Stimulated activated CD4-positive, alpha-beta T cell treated with anti-CD3 and anti-CD28 coated beads, Interleukin-2, amount 100 ng/mL, for 24 hours (primary cell): ENCODE results near the gene PFKFB4.
A peak's percentile ranks its signal among the peaks of the same experiment; 100 is the strongest.

Source experiments
- DNase-seq, 2 donors: peaks; one replicate each; pipeline ENCODE4 v3.0.0-alpha.2; 2020

The PFKFB4 gene

DNA sequence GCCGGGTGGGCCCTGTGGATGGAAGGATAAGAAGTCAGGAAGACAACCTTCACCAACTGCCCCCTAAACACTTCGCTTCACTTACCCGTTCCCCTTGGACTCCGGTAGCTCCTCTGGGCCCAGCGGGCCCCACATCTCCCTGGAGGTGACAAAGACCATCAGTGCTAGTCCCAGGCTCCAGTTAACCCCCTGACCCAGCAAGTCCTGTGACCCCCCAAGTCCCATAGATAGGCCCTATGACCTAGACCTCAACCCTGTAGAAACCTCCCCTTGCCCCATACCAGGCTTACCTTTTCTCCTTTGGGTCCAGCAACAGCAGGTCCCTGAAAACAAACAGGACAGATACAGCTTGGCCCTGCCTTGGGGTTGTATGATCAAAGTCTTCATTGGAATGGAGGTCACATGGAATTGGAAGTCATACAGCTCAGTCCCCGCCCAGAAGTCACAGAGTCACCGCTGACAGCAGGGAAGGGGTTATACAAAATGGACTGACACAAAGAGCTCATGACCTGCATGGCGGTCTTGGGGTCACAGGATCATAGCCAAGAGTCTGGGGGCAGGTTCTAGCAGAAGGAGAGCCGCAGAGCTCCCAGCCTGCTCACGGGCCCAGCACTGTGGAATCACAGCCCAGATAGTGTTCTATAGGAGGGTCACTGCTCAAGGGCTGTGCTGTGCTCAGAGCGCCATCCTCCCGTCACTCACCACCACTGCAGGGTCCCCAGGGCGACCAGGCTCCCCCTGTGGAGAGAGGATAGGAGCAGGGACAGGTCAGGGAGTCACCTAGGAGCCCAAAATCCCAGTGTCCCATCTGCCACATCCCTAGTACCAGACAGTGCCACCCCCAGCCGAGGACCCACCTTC, 25.2 kb upstream of the PFKFB4 start:
- no peak for DNase-seq

DNA sequence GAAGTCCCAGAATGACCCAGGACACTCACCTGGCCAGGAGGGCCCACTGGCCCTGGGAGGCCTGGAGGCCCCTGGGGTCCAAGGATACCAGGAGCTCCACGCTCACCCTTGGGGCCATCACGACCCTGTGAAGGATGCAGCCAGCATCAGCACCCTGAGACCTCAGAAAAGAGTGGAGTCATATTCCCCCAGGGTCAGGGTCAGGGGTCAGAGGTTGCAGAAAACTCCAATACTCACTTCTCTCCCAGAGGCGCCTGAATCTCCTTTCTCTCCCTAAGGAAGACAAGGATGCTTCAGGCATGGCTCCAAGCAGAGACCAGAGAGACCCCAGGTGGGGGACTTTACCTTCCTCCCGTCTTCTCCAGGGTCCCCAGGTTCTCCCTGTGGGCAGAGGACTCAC, 20.0 kb upstream of the PFKFB4 start:
- no peak for DNase-seq

DNA sequence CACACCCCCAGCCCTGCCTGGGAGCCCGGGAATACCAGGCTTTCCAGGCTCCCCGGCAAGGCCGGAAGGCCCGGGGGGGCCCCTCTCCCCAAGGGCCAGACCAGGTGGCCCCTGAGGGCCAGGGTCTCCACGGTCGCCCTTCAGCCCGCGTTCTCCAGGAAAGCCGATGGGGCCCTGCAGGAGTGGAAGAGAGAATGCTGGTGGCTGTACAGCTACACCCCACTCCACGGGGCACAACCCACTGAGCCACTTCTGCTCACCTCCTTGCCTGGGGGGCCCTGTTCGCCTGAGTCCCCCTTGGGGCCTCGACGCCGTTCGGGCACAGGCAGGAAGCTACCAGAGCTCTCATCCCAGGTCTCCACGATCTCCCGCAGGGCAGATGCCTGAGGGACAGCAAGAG, 18.8 kb upstream of the PFKFB4 start:
- no peak for DNase-seq

DNA sequence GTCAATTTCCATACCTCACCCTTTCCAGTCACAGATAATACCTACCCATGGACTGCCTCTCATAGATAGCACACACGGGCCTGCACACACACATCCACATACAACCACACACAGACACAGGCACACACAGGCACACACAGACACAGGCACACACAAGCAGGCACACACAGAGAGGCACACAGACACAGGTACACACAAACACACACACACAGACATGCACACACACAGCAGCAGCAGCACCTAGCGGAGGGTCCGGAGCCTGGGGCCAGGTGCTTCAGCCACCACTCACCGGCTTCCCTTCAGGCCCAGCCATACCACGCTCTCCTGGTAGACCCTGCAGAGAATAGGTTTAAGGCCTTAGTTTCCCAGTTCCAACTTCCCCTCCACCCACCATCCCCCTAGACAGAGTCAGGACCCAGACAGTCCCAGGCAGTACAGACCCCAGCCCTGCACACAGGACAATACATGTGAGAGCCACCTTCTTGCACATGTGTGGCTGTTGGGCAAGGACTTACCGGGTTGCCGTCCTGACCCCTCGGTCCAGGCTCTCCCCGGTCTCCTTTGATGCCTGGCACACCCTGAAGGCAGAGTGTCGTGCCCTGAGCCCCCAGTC, 17.5 kb upstream of the PFKFB4 start:
- no peak for DNase-seq

DNA sequence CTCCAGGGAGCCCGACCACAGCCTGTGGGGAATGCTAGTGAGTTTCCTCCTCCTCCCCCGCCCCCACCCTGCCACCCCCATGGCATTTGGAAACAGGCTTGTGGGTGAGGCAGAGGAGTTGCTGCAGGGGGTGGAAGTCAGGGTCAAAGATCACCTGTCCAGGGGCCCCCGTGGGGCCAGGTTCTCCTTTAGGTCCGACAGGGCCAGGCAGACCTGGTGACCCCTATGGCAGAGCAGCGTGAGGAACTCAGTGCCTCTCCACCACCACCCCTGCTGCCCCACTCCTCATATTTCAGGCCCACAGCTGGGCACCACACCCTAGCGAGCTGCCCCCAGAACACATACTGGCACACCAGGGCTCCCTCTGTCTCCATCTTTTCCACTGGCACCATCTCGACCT, 15.9 kb upstream of the PFKFB4 start:
- no peak for DNase-seq

DNA sequence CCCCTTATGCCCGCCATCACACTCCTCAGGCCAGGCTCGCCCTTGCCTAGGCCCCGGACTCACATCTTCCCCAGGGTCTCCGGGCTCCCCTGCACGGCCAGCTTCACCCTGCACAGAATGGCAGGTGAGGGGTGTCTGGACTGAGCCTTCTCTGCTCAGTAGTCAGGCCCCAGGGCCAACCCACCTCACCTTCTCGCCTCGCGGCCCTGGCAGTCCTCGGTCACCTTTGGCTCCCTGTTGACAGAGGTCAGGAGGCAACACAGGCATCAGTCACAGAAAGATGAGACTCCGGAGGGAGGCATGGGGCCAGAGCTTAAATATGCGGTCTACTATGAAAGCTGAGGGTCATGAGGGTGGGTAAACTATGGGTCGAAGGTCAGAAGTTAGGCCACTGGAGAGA, 15.3 kb upstream of the PFKFB4 start:
- no peak for DNase-seq

DNA sequence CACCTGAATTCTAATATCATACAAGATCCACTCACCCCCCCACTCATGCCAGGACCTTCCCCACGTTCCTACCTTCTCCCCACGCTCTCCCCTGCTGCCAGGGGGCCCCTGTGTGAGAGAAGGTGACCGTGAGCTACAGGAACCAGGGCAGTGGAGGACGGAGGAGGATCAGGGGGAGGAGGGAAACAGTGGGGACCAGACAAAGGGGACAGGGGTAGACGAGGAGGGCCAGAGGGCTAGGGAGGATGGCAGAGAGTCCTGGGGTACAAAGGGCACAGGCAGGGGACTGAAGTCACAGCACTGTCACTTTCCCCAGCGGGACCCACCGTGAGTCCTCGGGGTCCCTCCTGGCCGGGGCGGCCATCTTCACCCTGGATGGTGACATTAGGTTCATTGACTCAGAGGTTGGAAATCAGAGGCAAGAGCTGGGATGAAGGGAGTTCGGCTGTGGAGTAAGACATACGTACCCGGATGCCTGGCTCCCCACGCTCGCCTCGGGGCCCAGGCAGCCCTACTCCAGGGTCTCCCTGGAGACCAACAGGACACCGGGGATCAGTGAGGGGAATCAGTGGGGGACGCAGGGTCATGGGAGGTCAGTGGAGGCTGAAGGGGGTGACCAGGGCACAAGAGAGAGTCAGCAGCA, 13.3 kb upstream of the PFKFB4 start:
- no peak for DNase-seq

DNA sequence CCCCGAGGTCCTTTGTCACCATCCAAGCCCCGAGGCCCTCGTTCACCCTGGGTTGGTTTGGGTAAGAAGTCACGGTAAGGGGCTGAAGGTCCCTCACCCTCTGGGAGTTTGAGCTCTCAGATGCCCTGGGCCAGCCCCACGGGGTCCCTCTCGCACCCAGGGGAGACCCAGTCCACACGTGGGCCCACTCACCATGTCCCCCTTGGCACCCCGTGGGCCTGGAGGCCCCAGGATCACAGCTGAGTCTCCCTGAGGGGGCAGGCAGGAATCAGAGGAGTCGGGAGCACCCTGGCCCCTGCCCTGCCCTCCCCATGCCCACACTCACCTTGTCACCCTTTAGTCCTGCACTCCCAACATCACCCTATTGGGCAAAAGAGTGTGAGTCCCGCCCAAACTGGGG, 12.8 kb upstream of the PFKFB4 start:
- no peak for DNase-seq

DNA sequence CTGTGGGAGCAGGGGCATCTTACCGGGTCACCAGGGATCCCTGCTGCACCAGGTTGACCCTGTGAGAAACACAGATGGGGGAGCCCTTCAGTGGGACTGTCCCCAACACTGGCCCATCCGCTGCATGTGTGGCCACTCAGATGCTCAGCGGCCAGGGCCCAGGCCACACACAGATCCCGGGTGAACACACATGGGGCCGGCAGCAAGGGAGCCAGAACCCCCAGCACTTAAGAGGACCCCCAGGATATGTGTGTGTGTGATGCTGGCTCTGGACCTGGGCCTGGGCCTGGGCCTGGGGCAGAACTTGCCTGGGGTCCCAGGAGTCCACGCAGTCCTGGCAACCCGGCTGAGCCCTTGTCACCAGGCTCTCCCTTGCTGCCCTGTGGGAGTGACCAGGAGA, 11.9 kb upstream of the PFKFB4 start:
- no peak for DNase-seq

DNA sequence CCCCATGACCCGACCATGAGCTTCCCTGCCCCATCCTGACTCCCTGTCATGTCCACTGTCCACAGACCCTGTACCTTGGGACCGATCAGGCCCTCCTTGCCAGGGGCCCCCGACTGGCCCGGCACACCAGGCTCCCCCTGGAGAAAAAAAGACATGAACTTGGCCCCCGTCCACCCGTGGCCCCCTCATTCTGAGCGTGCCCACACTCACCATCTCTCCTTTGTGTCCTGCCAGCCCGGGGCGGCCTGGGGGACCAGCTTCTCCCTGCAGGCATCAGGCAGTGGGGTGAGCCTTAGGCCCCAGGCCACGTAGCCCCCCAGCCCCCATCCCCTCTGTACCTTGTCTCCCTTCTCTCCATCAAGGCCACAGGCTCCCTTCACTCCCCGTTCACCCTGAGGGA, 10.9 kb upstream of the PFKFB4 start:
- no peak for DNase-seq

DNA sequence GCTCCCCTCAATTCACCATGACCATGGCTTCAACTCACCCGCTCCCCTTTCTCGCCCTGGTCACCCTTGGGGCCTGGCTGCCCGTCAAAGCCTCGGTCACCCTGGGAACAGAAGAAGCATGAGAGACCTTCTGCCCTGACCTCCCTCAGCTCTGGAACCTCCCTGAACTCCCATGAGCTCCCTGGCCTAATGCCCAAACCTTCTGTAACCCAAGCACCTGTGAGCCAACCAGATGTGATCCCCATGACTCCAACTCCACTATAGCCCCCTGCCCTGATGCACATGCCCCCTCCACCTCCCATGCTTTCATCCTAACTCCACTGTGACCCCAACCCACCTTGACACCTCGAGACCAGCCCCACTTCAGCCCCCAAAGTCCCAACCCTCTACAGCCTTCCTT, 10.5 kb upstream of the PFKFB4 start:
- no peak for DNase-seq

DNA sequence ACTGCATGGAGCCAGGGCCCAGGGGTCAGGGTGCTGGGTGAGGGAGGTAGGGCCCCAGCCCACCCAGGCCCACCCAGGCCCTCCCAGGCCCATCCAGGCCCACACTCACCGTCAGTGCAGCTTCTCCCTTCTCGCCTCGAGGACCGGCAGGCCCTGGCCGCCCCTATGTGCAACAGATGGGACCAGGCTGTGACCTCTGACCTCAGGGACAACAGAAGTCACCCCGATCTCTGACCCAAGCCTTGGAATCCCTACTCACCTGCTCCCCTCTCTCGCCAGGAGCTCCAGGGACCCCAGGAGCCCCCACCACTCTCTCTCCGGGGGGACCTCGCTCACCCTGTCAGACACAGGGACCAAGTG, 9.8 kb upstream of the PFKFB4 start:
- DNase-seq: no peak

DNA sequence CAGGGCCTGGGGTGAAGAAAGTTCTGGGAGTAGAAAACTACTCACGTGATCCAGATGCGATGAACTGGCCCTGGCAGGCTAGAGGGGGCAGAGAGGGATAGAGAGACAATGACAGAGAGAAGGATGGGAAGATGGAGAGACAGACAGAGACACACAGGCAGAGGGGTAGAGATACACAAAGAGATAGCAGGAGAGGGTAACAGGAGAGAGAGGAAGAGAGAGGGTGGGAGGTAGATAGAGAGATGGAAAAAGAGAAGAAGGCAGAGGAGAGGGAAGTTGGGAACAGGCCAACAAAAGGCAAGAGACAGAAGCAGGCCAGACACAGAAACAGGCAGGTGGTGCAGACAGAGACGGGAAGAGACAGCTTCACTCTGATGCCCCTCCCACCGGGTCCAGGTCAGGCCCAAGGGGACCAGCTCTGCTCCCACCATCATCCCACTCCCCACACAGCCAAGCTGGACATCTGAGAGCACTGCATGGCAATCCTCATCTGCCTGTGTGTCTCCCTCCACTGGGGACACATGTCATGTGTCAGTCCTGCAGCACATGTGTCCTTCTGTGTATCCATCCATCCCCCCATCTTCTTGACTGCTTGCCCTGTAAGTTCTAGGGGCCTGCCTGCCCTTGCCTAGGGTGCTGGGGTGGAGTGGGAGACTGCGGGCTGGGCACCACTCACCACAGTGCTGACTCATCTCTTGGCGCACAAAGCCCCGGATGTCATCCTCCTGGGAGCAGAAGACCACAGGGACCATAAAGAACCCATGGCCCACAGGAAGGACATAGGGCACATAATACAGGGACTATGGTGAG, 9.2 kb upstream of the PFKFB4 start:
- no peak for DNase-seq

DNA sequence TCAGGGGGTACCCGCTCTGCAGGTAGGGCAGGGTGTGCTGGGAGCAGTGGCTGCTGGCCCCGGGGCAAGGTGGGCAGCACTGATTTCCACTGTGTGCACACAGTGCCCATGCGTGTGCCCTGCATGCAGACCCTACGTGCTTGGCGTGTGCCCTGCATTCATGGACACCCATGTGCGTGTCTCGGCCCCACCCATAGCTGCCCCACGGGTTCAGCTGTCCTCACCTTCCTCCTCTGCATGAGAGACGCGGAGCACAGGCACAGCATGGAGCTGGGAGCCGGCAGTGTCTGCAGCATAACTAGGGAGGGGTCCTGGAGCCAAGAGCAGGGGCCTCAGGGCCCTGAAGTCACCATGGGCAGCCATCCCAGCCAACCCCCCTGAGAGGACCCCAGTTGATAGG, 8.6 kb upstream of the PFKFB4 start:
- DNase-seq: no peak

DNA sequence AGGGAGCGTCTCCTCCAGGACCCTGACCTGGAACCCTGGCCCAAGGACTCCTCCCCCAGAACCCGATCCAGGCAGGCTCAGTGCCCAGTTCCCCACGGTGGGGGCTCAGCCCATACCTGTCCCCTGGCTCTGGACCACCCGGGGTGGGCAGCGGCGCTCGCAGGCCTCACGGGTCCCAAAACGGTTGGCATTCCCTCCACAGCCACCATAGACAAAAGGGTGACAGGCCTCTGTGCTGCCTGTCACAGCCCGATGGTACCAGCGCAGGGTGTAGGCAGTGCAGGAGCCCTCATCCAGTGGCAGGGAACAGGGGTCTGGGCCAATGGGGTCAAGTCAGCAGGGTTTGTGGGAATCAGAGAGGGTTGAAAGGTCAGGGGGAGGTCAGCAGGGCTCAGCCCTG, 8.1 kb upstream of the PFKFB4 start:
- no peak for DNase-seq

DNA sequence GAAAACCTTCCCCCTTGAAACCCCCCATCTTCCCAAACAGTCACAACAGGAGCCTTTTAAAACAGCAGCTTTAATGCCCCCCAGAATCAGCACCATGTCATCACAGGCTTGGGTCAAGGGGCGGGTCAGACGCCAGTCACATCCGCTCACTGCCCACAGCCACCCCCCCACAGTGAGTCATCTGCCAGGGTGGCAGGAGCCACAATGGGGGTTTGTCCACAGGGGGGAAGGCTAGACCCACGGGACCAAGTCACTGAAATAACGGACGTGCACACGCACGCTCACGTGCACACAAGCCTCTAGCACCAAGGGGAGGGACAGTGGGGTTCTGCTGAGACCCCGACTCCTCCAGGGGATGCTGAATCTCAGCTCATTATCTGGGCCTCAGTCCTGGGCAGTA, 7.4 kb upstream of the PFKFB4 start:
- peak in 1 of 2 donors; percentile 14 for DNase-seq

DNA sequence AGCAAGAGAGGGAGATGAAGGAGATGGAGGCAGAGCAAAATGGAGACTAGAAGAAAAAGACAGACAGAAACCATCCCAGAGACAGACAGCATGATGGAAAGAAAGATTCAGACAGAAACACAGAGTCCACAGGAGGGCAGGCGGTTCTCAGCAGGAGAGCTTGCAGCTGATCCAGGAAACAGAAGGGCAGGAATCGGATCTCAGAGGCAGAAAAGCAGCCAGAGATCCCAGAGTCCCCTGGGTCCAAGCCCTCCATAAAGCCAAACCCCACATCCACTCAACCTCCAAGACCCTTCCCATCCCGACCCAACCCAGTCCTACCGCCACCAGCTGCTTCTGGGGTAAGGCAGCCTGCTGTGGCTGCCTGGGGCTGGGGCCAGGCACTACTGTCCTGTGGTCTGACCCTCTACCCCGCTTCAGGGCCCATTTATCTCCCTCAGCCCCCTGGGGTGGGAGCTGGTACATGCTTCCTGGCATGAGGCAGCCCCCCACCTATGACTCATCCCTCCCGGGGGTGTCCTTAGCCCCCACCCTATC, 6.8 kb upstream of the PFKFB4 start, which contains the start of gene UCN2:
Gene UCN2, minus strand, starts transcription at position 400 of the 537 bp plus-strand sequence. CDS start 657 bp downstream, outside the sequence.
- DNase-seq: no peak

DNA sequence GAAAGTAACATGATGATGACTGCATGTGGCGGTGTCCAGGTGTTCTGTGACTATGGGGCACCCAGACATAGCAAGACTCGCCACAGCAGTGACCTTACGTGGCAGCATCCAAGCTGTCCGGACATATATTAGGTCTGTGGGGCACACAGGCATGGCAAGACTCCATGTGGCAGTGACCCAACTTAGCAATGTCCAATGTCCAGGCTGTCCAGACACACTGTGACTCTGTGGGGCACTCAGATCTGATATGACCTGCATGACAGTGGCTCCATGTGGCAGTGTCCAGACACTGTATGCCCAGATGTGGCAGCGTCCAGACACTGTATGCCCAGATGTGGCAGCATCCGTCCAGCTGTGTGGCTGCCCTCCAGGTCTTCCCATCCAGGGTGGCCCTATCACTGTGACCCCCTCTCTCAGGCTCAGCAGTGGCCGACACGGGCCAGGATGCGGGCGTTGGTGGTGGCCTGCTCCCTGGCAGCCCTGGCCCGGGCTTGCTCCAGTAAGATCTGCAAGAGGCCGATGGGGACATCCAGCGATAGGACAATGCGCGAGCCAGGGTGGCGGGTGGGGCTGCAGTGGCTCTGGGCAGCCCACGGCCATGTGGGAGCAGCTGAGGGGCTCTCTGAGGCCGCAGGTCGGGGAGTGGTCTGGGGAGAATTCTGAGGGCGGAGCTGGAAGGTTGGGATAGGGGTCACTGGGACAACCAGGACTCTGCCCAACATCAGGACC, 5.9 kb upstream of the PFKFB4 start:
- no peak for DNase-seq

DNA sequence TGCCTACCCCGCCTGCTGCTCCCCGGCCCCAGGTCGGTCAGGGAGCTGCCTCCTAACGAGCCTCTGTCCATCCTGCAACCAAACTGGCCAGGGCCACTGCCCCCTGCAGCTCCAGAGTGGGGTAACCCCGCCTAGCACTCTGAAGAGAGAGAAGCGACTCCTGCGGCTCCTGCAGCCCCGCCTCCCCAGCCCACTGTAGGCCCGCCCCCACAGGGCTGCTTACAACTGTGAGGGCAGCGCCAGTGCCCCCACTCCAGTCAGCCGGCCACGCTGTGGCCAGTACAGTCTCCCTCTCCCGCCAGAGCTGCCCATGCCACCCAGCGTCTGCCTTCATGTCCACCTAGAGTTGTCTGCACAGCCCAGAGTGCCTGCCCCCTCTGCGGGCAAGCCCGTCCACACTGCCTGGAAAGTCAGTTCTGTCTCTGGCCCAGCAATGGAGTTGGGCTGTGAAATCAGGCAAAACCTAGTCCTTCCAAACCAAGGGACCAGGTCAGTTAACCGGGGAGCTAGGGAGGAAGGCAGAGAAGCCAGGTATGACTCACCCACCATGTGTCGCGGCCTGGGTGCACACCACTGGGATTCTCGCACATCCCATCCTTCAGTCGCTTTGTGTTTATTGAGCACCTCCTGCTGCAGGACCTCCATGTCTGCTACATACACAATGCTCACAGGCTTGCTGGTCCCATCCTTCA, 4.6 kb upstream of the PFKFB4 start:
- DNase-seq: peak in 1 of 2 donors; percentile 9

DNA sequence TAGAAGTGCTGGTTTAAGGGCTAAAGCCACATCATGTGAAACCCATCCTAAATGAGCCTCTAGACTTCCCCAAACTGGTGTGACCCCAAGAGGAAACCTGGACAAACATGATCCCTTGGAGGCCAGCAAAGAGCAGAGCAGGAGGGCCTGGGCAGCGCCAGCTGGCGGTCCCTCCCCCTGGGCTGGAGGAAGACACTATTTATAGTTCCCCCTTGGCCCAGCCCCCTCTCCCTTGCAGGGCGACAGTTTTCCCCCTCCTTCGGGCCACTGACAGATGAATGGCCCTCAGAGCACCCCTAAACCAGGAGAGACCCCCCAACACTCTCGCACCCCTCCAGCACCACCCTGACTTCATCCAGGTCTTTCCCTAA, 4.0 kb upstream of the PFKFB4 start:
- no peak for DNase-seq

DNA sequence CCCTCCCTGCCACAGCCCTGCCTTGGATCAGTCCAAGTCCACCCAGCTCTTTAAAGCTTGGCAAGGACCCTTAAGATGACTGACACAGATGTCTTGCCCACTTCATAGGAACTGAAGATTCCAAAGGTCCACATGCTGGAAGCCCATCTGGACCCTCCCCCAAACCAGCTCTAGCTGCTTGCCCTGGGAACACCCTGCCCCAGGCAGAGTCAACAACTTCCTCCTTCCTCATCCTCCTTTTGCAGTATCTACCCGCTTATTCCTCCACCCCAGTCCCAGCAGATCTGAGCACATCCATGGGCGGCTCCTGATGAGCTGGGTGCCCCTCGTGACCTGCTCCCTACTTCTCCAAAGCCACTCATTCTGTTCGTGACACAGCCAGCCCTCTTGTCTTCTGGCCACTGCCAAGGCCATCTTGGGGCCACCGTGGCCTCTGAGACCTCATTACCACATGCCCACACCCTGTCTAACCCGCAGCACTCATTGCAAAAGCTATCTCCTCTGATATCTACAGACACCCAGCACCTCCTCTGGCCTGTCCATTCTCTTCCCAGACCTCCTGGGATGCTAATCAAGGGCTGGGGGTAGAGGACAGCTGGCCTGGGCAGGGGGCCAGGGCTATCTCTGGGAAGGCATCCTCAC, 2.0 kb upstream of the PFKFB4 start:
- no peak for DNase-seq
